Endothelial cell of umbilical vein (primary cell): ENCODE measurements around the gene FMO5.
"Not testable (repeated sequence)": the region's sequence is repeated elsewhere in the genome, so short reads cannot be mapped to it uniquely, and the experiment has no call there.

Source experiments
- CTCF ChIP-seq, 2 donors: IDR thresholded peaks; 1 replicate in 1 of 2; 2 replicates in 1 of 2; pipeline ENCODE4 v1.5.1; 2011; ENCODE audit warnings: low read length in 2 of 2, mild to moderate bottlenecking in 2 of 2, moderate library complexity in 2 of 2, control low read depth in 1 of 2, inconsistent platforms in 1 of 2, low read depth in 1 of 2; ENCODE audit not compliant: insufficient read depth in 1 of 2; ENCODE audit errors: extremely low read depth in 1 of 2
- FOS ChIP-seq: IDR thresholded peaks from 2 replicates; pipeline ENCODE4 v1.6.1; 2011; ENCODE audit warnings: mild to moderate bottlenecking, low read length, moderate library complexity, borderline replicate concordance; ENCODE audit not compliant: insufficient read depth
- GATA2 ChIP-seq: IDR thresholded peaks from 2 replicates; pipeline ENCODE4 v1.7.0; 2011; ENCODE audit warnings: low read depth, mild to moderate bottlenecking, moderate library complexity, mixed read lengths, low read length; ENCODE audit not compliant: insufficient read length, insufficient read depth
- POLR2A ChIP-seq: IDR thresholded peaks from 2 replicates; pipeline ENCODE4 v1.6.1; 2012; ENCODE audit warnings: low read depth, mild to moderate bottlenecking, control low read depth, low read length
- POLR2AphosphoS5 ChIP-seq: IDR thresholded peaks from 2 replicates; pipeline ENCODE4 v1.6.1; 2012; ENCODE audit warnings: low read depth, mild to moderate bottlenecking, control low read depth, low read length, moderate library complexity; ENCODE audit not compliant: insufficient read depth

DNA sequence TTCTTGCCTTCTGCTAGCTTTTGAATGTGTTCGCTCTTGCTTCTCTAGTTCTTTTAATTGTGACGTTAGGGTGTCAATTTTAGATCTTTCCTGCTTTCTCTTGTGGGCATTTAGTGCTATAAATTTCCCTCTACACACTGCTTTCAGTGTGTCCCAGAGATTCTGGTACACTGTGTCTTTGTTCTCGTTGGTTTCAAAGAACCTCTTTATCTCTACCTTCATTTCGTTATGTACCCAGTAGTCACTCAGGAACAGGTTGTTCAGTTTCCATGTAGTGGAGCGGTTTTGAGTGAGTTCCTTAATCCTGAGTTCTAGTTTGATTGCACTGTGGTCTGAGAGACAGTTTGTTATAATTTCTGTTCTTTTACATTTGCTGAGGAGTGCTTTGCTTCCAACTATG lies 5.9 kb upstream of the FMO5 start:
- TF ChIP-seq CTCF (IDR thresholded peaks at IDR 0.05; ENCODE audit: extremely low read depth in 1 of 2, insufficient read depth in 1 of 2, low read depth in 1 of 2, low read length in 2 of 2); POLR2A; FOS; GATA2; POLR2AphosphoS5: not testable (repeated sequence)
